DND-41 (cell line): Measurements from ENCODE around the gene TAF4.
"Not testable (repeated sequence)": the region's sequence is repeated elsewhere in the genome, so short reads cannot be mapped to it uniquely, and the experiment has no call there.

Source experiments
- ATAC-seq: fragments of 200-7000 bp; cut with Tn5 transposase; 3 replicates; pipeline ENCODE4 v1.9.1; 2021; ENCODE audit warnings: low read depth; ENCODE audit not compliant: insufficient read depth
- DNase-seq: peaks from one replicate; pipeline ENCODE4 v3.0.0-alpha.2; 2020
- H2AFZ ChIP-seq: 2 replicates; pipeline ENCODE4 v1.6.0; 2012; ENCODE audit warnings: low read depth, low read length
- H3K27ac ChIP-seq: 2 replicates; pipeline ENCODE4 v1.5.1; 2012; ENCODE audit warnings: low read length, inconsistent platforms
- H3K27me3 ChIP-seq: fragments of 200-600 bp; sonication (generic); 2 replicates; pipeline ENCODE4 v1.6.0; 2012; ENCODE audit warnings: low read length, mild to moderate bottlenecking, inconsistent platforms; ENCODE audit not compliant: insufficient read depth, poor library complexity
- H3K36me3 ChIP-seq: 2 replicates; pipeline ENCODE4 v1.5.1; 2012; ENCODE audit warnings: low read length, inconsistent platforms; ENCODE audit not compliant: insufficient read depth
- H3K4me1 ChIP-seq: 2 replicates; pipeline ENCODE4 v1.5.1; 2012; ENCODE audit warnings: mild to moderate bottlenecking, low read length; ENCODE audit not compliant: insufficient read depth
- H3K4me2 ChIP-seq: 2 replicates; pipeline ENCODE4 v1.6.0; 2012; ENCODE audit warnings: mild to moderate bottlenecking, moderate library complexity, low read length, inconsistent platforms; ENCODE audit not compliant: insufficient read depth
- H3K4me3 ChIP-seq, 2 experiments: fragments of 200-600 bp in 1 of 2; shearing (Covaris generic) in 1 of 2; 2 replicates each; pipeline ENCODE4 v1.5.1; 2012 to 2016; ENCODE audit warnings: inconsistent platforms in 2 of 2, low read length in 2 of 2, mild to moderate bottlenecking in 2 of 2, low read depth in 1 of 2, moderate library complexity in 1 of 2
- H3K79me2 ChIP-seq: 2 replicates; pipeline ENCODE4 v1.6.0; 2012; ENCODE audit warnings: low read length, inconsistent platforms; ENCODE audit not compliant: insufficient read depth
- H3K9ac ChIP-seq: 2 replicates; pipeline ENCODE4 v1.6.0; 2012; ENCODE audit warnings: low read depth, mild to moderate bottlenecking, inconsistent platforms, low read length, moderate library complexity
- H3K9me3 ChIP-seq: 2 replicates; pipeline ENCODE4 v1.5.1; 2012; ENCODE audit warnings: low read length, moderate library complexity, mild to moderate bottlenecking, inconsistent platforms; ENCODE audit not compliant: insufficient read depth, severe bottlenecking
- H4K20me1 ChIP-seq: 2 replicates; pipeline ENCODE4 v1.6.0; 2012; ENCODE audit warnings: low read length; ENCODE audit not compliant: insufficient read depth
- CTCF ChIP-seq: IDR thresholded peaks from 2 replicates; pipeline ENCODE4 v1.5.1; 2012; ENCODE audit warnings: borderline replicate concordance, low read length, moderate library complexity, mild to moderate bottlenecking; ENCODE audit not compliant: poor library complexity, severe bottlenecking; ENCODE audit errors: extremely low read depth
- EZH2 ChIP-seq: IDR thresholded peaks from 3 replicates; pipeline ENCODE4 v1.6.1; 2012; ENCODE audit warnings: borderline replicate concordance, low read depth, mild to moderate bottlenecking, moderate library complexity, low read length, inconsistent platforms; ENCODE audit not compliant: severe bottlenecking

The TAF4 gene

GRCh38 chr20:61985096-61985495, 80.6 kb downstream of the TAF4 start:
- Histone ChIP-seq H3K4me3 (no peak overlapping the region), H3K4me2 (no peak overlapping the region)

GRCh38 chr20:61984431-61984830, 81.2 kb downstream of the TAF4 start:
- H3K27me3 ChIP-seq, H3K4me2 ChIP-seq, H3K27ac ChIP-seq, H3K4me3 ChIP-seq, H3K4me1 ChIP-seq, H3K9me3 ChIP-seq, H3K9ac ChIP-seq, DNase-seq, ATAC-seq, H2AFZ ChIP-seq: not testable (repeated sequence)
- peaks cover 44% of the 10 kb centered on the region for H4K20me1 ChIP-seq
- peaks cover 83% of the 10 kb centered on the region for H3K36me3 ChIP-seq
- peaks cover 45% of the 10 kb centered on the region for H3K79me2 ChIP-seq

More at GRCh38 chr20:61985096-61985495, 80.6 kb downstream of the TAF4 start:
- H2AFZ ChIP-seq = no peak overlapping the region
- H3K9me3 ChIP-seq = peaks cover 7% of the 10 kb centered on the region
- ATAC-seq (no peak), DNase-seq (no peak)
- peaks cover 46% of the 10 kb centered on the region for H3K79me2 ChIP-seq
- H3K9ac ChIP-seq = no peak overlapping the region
- TF ChIP-seq CTCF (no peak), EZH2 (no peak)
- no peak overlapping the region for H3K27ac ChIP-seq
- H3K4me1 ChIP-seq = no peaks in the 10 kb centered on the region
- H3K27me3 ChIP-seq = no peaks in the 10 kb centered on the region
- peaks cover 83% of the 10 kb centered on the region for H3K36me3 ChIP-seq
- peaks cover 37% of the 10 kb centered on the region for H4K20me1 ChIP-seq

GRCh38 chr20:61983965-61984364, 81.7 kb downstream of the TAF4 start:
- DNase-seq (no peak), ATAC-seq (no peak)
- Histone ChIP-seq H4K20me1 (peaks cover 46% of the 10 kb centered on the region), H3K27me3 (no peaks in the 10 kb centered on the region), H3K27ac (no peak overlapping the region), H3K9me3 (peaks cover 7% of the 10 kb centered on the region), H3K4me3 (no peak overlapping the region), H3K4me1 (no peaks in the 10 kb centered on the region), H3K36me3 (peaks cover 81% of the 10 kb centered on the region), H3K9ac (no peak overlapping the region), H3K79me2 (peaks cover 47% of the 10 kb centered on the region), H2AFZ (no peak overlapping the region), H3K4me2 (no peak overlapping the region)
- TF ChIP-seq CTCF (no peak), EZH2 (no peak)

- Histone ChIP-seq H2AFZ (no peak overlapping the region), H3K9me3 (peaks cover 7% of the 10 kb centered on the region), H3K9ac (no peak overlapping the region), H3K4me3 (no peak overlapping the region), H4K20me1 (peaks cover 49% of the 10 kb centered on the region), H3K79me2 (peaks cover 49% of the 10 kb centered on the region), H3K4me2 (no peak overlapping the region), H3K27me3 (no peaks in the 10 kb centered on the region), H3K4me1 (no peaks in the 10 kb centered on the region), H3K27ac (no peak overlapping the region), H3K36me3 (peaks cover 73% of the 10 kb centered on the region)
- no peak for DNase-seq
- TF ChIP-seq CTCF = no peak
- TF ChIP-seq EZH2 = no peak
- no peak for ATAC-seq
Observed at GRCh38 chr20:61982951-61983315, 82.7 kb downstream of the TAF4 start.
